CD14-positive monocyte (primary cell): Measurements from ENCODE around the gene KMT2D. TPM values are rescaled to one million over a fixed set of nuclear protein-coding genes. Genes with fewer than 3 reads are reported as not detected.

Experiments used
- DNase-seq, 3 donors: peaks; one replicate each; pipeline ENCODE4 v3.0.0-alpha.2; 2011 to 2022
- H2AFZ ChIP-seq: 2 replicates; pipeline ENCODE4 v1.6.0; 2012; ENCODE audit warnings: mild to moderate bottlenecking, low read depth, low read length, inconsistent platforms; ENCODE audit not compliant: insufficient read depth, poor library complexity, severe bottlenecking
- H3K27ac ChIP-seq, 2 donors: 1 replicate in 1 of 2; 2 replicates in 1 of 2; pipeline ENCODE4 v1.5.1; 2012 to 2013; ENCODE audit warnings: low read length in 2 of 2, control low read depth in 1 of 2, inconsistent platforms in 1 of 2, low read depth in 1 of 2, mild to moderate bottlenecking in 1 of 2
- H3K27me3 ChIP-seq, 2 donors: one replicate each; pipeline versions ENCODE4 v1.6.0 to v1.6.1; 2011 to 2013; ENCODE audit warnings: low read length in 2 of 2; ENCODE audit not compliant: control insufficient read depth in 2 of 2, insufficient read depth in 2 of 2
- H3K36me3 ChIP-seq, 2 donors: replicated peaks in 1 of 2; 1 replicate in 1 of 2; 2 replicates in 1 of 2; pipeline versions ENCODE4 v1.5.1 to v1.6.1; 2012 to 2013; ENCODE audit warnings: low read length in 2 of 2, control low read depth in 1 of 2, inconsistent platforms in 1 of 2, mild to moderate bottlenecking in 1 of 2; ENCODE audit not compliant: insufficient read depth in 2 of 2, control insufficient read depth in 1 of 2
- H3K4me1 ChIP-seq, 2 donors: 1 replicate in 1 of 2; 2 replicates in 1 of 2; pipeline versions ENCODE4 v1.5.1 to v1.6.1; 2012 to 2013; ENCODE audit warnings: low read length in 2 of 2, control low read depth in 1 of 2, inconsistent platforms in 1 of 2, mild to moderate bottlenecking in 1 of 2, moderate library complexity in 1 of 2; ENCODE audit not compliant: insufficient read depth in 2 of 2, control insufficient read depth in 1 of 2
- H3K4me2 ChIP-seq: replicated peaks from 2 replicates; pipeline ENCODE3; 2012; ENCODE audit warnings: low read length, moderate library complexity, mild to moderate bottlenecking; ENCODE audit not compliant: poor library complexity, severe bottlenecking; ENCODE audit errors: extremely low read depth
- H3K4me3 ChIP-seq, 3 experiments: fragments of 200-600 bp in 1 of 3; sonication (generic) in 1 of 3; replicated peaks in 1 of 3; 1 replicate in 2 of 3; 2 replicates in 1 of 3; pipeline ENCODE4 v1.5.1; 2011 to 2013; ENCODE audit warnings: low read length in 3 of 3, mild to moderate bottlenecking in 3 of 3, control low read depth in 2 of 3, low read depth in 2 of 3, inconsistent platforms in 1 of 3, moderate library complexity in 1 of 3
- H3K79me2 ChIP-seq: 2 replicates; pipeline ENCODE4 v1.6.0; 2012; ENCODE audit warnings: mild to moderate bottlenecking, control low read depth, inconsistent platforms, low read length, moderate library complexity; ENCODE audit not compliant: insufficient read depth
- H3K9ac ChIP-seq: 2 replicates; pipeline ENCODE4 v1.6.0; 2017; ENCODE audit warnings: low read length, mild to moderate bottlenecking; ENCODE audit not compliant: insufficient read depth, poor library complexity, severe bottlenecking
- H3K9me3 ChIP-seq, 2 donors: replicated peaks in 1 of 2; 1 replicate in 1 of 2; 2 replicates in 1 of 2; pipeline versions ENCODE4 v1.5.1 to v1.6.1; 2012 to 2013; ENCODE audit warnings: low read length in 2 of 2, control low read depth in 1 of 2; ENCODE audit not compliant: control insufficient read depth in 1 of 2, insufficient read depth in 1 of 2
- H4K20me1 ChIP-seq: 2 replicates; pipeline ENCODE4 v1.6.0; 2012; ENCODE audit warnings: mild to moderate bottlenecking, low read length, control low read depth, moderate library complexity; ENCODE audit not compliant: insufficient read depth
- H3K27ac Mint-ChIP-seq, 7 donors: one replicate each; pipeline ENCODE4 v1.8.0; 2020; ENCODE audit warnings: mild to moderate bottlenecking in 7 of 7, mixed read lengths in 7 of 7, moderate library complexity in 6 of 7, inconsistent platforms in 2 of 7
- H3K27me3 Mint-ChIP-seq, 3 donors: one replicate each; pipeline ENCODE4 v1.8.0; 2021 to 2022; ENCODE audit warnings: low read depth in 3 of 3, mild to moderate bottlenecking in 3 of 3, mixed read lengths in 3 of 3, moderate library complexity in 3 of 3, inconsistent platforms in 1 of 3
- H3K36me3 Mint-ChIP-seq, 2 donors: one replicate each; pipeline ENCODE4 v1.8.0; 2020; ENCODE audit warnings: mixed read lengths in 2 of 2, inconsistent platforms in 1 of 2, mild to moderate bottlenecking in 1 of 2
- H3K4me1 Mint-ChIP-seq: one replicate; pipeline ENCODE4 v1.8.0; 2020; ENCODE audit warnings: mild to moderate bottlenecking, mixed read lengths
- H3K4me3 Mint-ChIP-seq, 2 donors: one replicate each; pipeline ENCODE4 v1.8.0; 2020; ENCODE audit warnings: mild to moderate bottlenecking in 2 of 2, mixed read lengths in 2 of 2, moderate library complexity in 1 of 2
- H3K9me3 Mint-ChIP-seq, 7 donors: one replicate each; pipeline ENCODE4 v1.8.0; 2020 to 2022; ENCODE audit warnings: mixed read lengths in 7 of 7, mild to moderate bottlenecking in 6 of 7, moderate library complexity in 6 of 7, inconsistent platforms in 2 of 7
- CTCF ChIP-seq: fragments of 200-600 bp; IDR thresholded peaks from one replicate; pipeline ENCODE4 v1.8.0; 2022; ENCODE audit warnings: antibody characterized with exemption, mild to moderate bottlenecking
- WGBS: methylation state at CpG from one replicate; pipeline ENCODE4 v1.1.5; 2013; ENCODE audit warnings: missing lambda C conversion rate; ENCODE audit not compliant: insufficient coverage; 5-methylcytosine and 5-hydroxymethylcytosine counted together
- intact Hi-C, 2 donors: fragments of 100-400 bp; cut with micrococcal nuclease; formaldehyde crosslinking; loops; one replicate each; pipeline versions ENCODE4 v1.15.0 to v1.15.1; 2023
- polyA plus RNA-seq, 3 donors: library from polyadenylated mRNA; depleted of rRNA in 1 of 3; unstranded in 2 of 3; stranded (reverse) in 1 of 3; fragments of 300-500 nt in 2 of 3; fragments of >200 nt in 1 of 3; fragmentation: Illumina TruSeq in 2 of 3; gene quantifications; 1 replicate in 2 of 3; 2 replicates in 1 of 3; pipeline ENCODE4 v1.2.3, GENCODE V29; 2012 to 2021

The KMT2D gene
- polyA plus RNA-seq, 3 donors = 1.2 to 66.9 (median 2.7) TPM

DNA sequence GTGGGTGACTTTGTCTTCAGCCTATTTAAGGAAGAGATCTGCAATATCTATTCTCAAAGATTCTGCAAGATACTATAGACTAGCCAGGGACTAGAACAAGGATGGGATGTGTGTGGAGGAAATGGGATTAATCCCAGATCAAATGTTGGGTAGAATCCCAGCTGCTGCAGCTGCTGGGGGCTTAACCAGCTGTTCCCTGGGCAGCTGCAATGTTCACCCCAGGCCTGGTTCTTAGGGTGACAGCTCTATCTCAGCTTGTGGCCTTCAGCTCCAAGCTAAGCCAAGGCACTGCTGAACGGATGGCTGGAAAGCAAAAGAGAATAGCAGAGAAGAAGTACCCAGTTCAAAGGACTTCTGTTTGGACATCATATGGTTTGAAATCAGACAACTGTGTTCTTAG, 19.2 kb upstream of the KMT2D start:
- Mint-ChIP-seq H3K9me3 (peaks cover 0 to 8% (median 4%) of the 10 kb centered on the region in 7 donors), H3K27ac (no peak overlapping the region), H3K4me3 (no peak overlapping the region), H3K36me3 (no peaks in the 10 kb centered on the region), H3K4me1 (no peaks in the 10 kb centered on the region), H3K27me3 (peaks cover 4 to 18% (median 4%) of the 10 kb centered on the region in 3 donors)
- peaks cover 0 to 2% of the 10 kb centered on the region in 2 donors for H3K27me3 ChIP-seq
- H3K36me3 ChIP-seq = no peaks in the 10 kb centered on the region
- TF ChIP-seq CTCF = no peak
- no peaks in the 10 kb centered on the region for H3K9me3 ChIP-seq
- H2AFZ ChIP-seq = no peak overlapping the region
- 100% methylated on average over 1 of the region's 1 CpG for WGBS
- H3K79me2 ChIP-seq = no peaks in the 10 kb centered on the region
- intact Hi-C loops = no loop called here
- DNase-seq = no peak
- H3K27ac ChIP-seq = no peak overlapping the region
- no peak overlapping the region for H3K4me2 ChIP-seq
- H3K4me3 ChIP-seq = no peak overlapping the region
- no peak overlapping the region for H3K9ac ChIP-seq
- no peaks in the 10 kb centered on the region for H3K4me1 ChIP-seq
- H4K20me1 ChIP-seq = no peaks in the 10 kb centered on the region

DNA sequence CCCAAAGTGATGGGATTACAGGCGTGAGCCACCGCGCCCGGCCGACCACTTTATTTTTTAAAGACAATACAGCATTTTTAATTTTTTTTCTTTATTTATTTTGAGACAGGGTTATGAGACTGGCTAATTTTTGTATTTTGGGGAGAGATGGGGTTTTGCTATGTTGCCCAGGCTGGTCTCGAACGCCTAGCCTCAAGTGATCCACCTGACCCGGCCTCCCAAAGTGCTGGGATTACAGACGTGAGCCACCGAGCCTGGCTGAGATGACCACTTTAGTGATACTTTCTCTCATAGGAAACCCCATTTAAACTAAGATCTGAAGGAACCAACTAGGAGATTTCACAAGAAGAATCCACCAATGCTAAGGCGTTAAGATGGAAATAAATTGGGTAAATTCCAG, 10.4 kb upstream of the KMT2D start:
- H3K36me3 ChIP-seq = no peaks in the 10 kb centered on the region
- H3K4me3 ChIP-seq = no peak overlapping the region
- H2AFZ ChIP-seq = no peak overlapping the region
- no peaks in the 10 kb centered on the region for H4K20me1 ChIP-seq
- Mint-ChIP-seq H3K9me3 (peaks cover 0 to 1% (median 0%) of the 10 kb centered on the region in 7 donors), H3K36me3 (no peaks in the 10 kb centered on the region), H3K27me3 (peaks cover 1 to 9% (median 7%) of the 10 kb centered on the region in 3 donors), H3K27ac (no peak overlapping the region), H3K4me3 (no peak overlapping the region), H3K4me1 (peaks cover 15% of the 10 kb centered on the region)
- H3K4me1 ChIP-seq = peaks cover 13 to 15% of the 10 kb centered on the region in 2 donors
- H3K9ac ChIP-seq = no peak overlapping the region
- WGBS = 95% methylated on average over 6 of the region's 11 CpGs
- no peak for DNase-seq
- H3K79me2 ChIP-seq = no peaks in the 10 kb centered on the region
- no peaks in the 10 kb centered on the region for H3K9me3 ChIP-seq
- no peak overlapping the region for H3K27ac ChIP-seq
- no peaks in the 10 kb centered on the region for H3K27me3 ChIP-seq
- no peak overlapping the region for H3K4me2 ChIP-seq
- intact Hi-C loops = loop anchor here in 1 of 2 donors (1.0 kb wide), 1 partner anchor 40 kb away; no protein-coding TSS in a partner anchor
- no peak for TF ChIP-seq CTCF
